Measurements from ENCODE around the gene TFG. TPM values are rescaled to one million over a fixed set of nuclear protein-coding genes. Genes with fewer than 3 reads are reported as not detected.

The TFG gene
- total RNA-seq, 1 experiment from 2014 or later: 138 TPM

DNA sequence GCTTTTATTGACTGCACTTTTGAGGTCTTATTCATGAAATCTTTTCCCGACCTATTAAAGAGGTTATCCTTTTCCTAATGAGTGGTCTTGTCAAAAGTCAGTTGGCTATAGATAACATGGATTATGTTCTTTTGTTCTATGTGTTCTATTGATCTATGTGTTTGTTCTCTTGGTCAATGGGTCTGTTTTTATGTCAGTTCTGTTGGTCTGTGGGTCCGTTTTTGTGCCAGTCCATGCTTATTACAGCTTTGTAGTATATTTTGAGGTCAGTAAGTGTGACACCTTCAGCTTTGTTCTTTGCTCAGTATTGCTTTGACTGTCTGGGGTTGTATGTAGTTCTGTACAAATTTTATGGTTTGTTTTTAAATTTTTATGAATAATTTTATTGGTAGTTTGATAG is 7.8 kb downstream of the TFG start:
- no TSS peak for BruUV-seq (replicated peaks)
- Mint-ChIP-seq H3K4me1 (ENCODE audit: low read depth, unreplicated experiment) (peaks cover 35% of the 10 kb centered on the region), H3K27me3 (ENCODE audit: insufficient read depth, unreplicated experiment) (no peaks in the 10 kb centered on the region), H3K27ac (ENCODE audit: unreplicated experiment) (no peak overlapping the region), H3K4me3 (ENCODE audit: unreplicated experiment) (no peak overlapping the region), H3K36me3 (ENCODE audit: insufficient read depth, unreplicated experiment) (peaks cover 83% of the 10 kb centered on the region), H3K9me3 (ENCODE audit: unreplicated experiment) (no peaks in the 10 kb centered on the region)
- H3K4me1 ChIP-seq: peaks cover 10% of the 10 kb centered on the region; the same call in 1 of the 2 replicates
- intact Hi-C loops (cut with micrococcal nuclease; ENCODE audit: unreplicated experiment): no loop called here
- ChIA-PET POLR2A (no interaction called here), CTCF (no interaction called here)
- TF ChIP-seq, protein P1, sequence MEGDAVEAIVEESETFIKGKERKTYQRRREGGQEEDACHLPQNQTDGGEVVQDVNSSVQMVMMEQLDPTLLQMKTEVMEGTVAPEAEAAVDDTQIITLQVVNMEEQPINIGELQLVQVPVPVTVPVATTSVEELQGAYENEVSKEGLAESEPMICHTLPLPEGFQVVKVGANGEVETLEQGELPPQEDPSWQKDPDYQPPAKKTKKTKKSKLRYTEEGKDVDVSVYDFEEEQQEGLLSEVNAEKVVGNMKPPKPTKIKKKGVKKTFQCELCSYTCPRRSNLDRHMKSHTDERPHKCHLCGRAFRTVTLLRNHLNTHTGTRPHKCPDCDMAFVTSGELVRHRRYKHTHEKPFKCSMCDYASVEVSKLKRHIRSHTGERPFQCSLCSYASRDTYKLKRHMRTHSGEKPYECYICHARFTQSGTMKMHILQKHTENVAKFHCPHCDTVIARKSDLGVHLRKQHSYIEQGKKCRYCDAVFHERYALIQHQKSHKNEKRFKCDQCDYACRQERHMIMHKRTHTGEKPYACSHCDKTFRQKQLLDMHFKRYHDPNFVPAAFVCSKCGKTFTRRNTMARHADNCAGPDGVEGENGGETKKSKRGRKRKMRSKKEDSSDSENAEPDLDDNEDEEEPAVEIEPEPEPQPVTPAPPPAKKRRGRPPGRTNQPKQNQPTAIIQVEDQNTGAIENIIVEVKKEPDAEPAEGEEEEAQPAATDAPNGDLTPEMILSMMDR (IDR thresholded peaks at IDR 0.05; ENCODE audit: insufficient read depth in 1 of 2, low read depth in 1 of 2, low read length in 1 of 2, severe bottlenecking in 1 of 2, unreplicated experiment in 1 of 2): no peak
- H3K4me3 ChIP-seq (ENCODE audit: low read depth, low read length): no peak overlapping the region
- no peak for DNase-seq
- no peaks in the 10 kb centered on the region for H3K27me3 ChIP-seq (replicated peaks; ENCODE audit: control insufficient read depth, insufficient read depth, low read length)
- peaks cover 1% of the 10 kb centered on the region; the same call in 1 of the 2 replicates for H3K36me3 ChIP-seq (ENCODE audit: control insufficient read depth, insufficient read depth, low read length)
- H3K9me3 ChIP-seq: no peaks in the 10 kb centered on the region

DNA sequence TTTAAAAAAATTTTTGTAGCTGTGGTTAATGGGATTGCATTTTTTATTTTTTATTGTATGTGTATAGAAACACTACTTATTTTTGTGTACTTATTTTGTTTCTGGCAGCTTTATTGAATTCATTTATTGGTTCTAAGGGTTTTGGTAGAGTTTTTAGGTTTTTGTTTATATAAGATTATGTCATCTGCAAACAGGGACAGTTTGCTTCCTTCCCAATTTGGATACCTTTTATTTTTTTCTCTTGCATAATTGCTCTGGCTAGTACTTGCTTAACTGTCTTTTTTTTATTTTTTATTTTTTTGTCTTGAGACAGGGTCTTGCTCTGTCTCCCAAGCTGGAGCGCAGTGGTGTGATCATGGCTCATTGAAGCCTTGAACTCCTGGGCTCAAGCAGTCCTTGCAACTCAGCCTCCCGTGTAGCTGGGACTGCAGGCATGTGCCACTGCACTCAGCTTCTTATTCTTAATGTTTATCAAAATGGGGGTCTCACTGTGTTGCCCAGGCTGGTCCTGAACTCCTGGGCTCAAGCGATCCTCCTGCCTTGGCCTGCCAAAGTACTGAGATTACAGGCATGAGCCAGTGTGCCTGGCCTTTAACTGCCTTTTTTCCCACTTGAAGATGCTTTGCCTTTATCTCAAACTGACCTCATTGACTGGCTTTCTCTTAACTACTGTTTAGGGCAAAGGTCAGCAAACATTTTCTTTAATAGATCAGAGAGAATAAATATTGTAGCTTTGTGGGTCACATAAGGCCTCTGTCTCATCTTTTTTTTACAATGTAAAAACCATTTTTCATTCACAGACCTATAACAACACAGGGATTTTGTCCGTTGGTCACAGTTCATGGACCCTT is 8.6 kb downstream of the TFG start:
- H3K4me1 Mint-ChIP-seq (ENCODE audit: low read depth, unreplicated experiment): peaks cover 27% of the 10 kb centered on the region
- no peaks in the 10 kb centered on the region for H3K9me3 ChIP-seq
- no peaks in the 10 kb centered on the region; the same call in 1 of the 2 replicates for H3K36me3 ChIP-seq (ENCODE audit: control insufficient read depth, insufficient read depth, low read length)

DNA sequence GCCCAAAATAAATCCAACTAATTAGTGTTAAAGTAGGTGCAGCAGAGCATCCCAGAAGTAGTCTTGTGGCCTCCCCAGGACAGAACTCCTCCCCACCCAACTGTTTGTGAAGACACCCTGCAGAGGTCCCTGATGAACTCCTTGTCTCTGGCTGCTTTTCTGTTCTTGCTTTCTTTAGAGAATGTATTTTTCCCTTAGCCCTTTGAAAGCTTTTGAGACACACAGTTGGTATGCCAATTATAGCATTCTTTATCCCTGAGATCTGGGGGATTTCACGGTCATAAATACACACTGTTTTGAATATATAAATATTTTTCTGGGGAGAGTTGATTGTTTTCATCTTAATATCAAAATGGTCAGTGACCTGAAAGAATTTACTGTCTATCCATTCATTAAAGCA is 9.8 kb downstream of the TFG start:
- Mint-ChIP-seq H3K27ac (ENCODE audit: unreplicated experiment) (no peak overlapping the region), H3K4me1 (ENCODE audit: low read depth, unreplicated experiment) (peaks cover 24% of the 10 kb centered on the region), H3K36me3 (ENCODE audit: insufficient read depth, unreplicated experiment) (peaks cover 73% of the 10 kb centered on the region), H3K4me3 (ENCODE audit: unreplicated experiment) (no peak overlapping the region), H3K27me3 (ENCODE audit: insufficient read depth, unreplicated experiment) (no peaks in the 10 kb centered on the region), H3K9me3 (ENCODE audit: unreplicated experiment) (no peaks in the 10 kb centered on the region)
- peaks cover 10% of the 10 kb centered on the region; the same call in 1 of the 2 replicates for H3K4me1 ChIP-seq
- ChIA-PET CTCF (no interaction called here), POLR2A (no interaction called here)
- intact Hi-C loops (cut with micrococcal nuclease; ENCODE audit: unreplicated experiment): no loop called here
- no peak overlapping the region for H3K4me3 ChIP-seq (ENCODE audit: low read depth, low read length)
- TF ChIP-seq, protein P1 (IDR thresholded peaks at IDR 0.05; ENCODE audit: insufficient read depth in 1 of 2, low read depth in 1 of 2, low read length in 1 of 2, severe bottlenecking in 1 of 2, unreplicated experiment in 1 of 2): no peak
- H3K9me3 ChIP-seq: no peaks in the 10 kb centered on the region
- DNase-seq: no peak
- no peaks in the 10 kb centered on the region for H3K27me3 ChIP-seq (replicated peaks; ENCODE audit: control insufficient read depth, insufficient read depth, low read length)
- H3K36me3 ChIP-seq (ENCODE audit: control insufficient read depth, insufficient read depth, low read length): no peaks in the 10 kb centered on the region; the same call in 1 of the 2 replicates
- BruUV-seq (replicated peaks): no TSS peak

More for the DNA sequence above, 8.6 kb downstream of the TFG start:
- Mint-ChIP-seq H3K9me3 (ENCODE audit: unreplicated experiment) (no peaks in the 10 kb centered on the region), H3K27ac (ENCODE audit: unreplicated experiment) (no peak overlapping the region), H3K27me3 (ENCODE audit: insufficient read depth, unreplicated experiment) (no peaks in the 10 kb centered on the region), H3K36me3 (ENCODE audit: insufficient read depth, unreplicated experiment) (peaks cover 81% of the 10 kb centered on the region), H3K4me3 (ENCODE audit: unreplicated experiment) (no peak overlapping the region)
- DNase-seq: no peak
- no TSS peak for BruUV-seq (replicated peaks)
- H3K4me3 ChIP-seq (ENCODE audit: low read depth, low read length): no peak overlapping the region
- no peaks in the 10 kb centered on the region for H3K27me3 ChIP-seq (replicated peaks; ENCODE audit: control insufficient read depth, insufficient read depth, low read length)
- ChIA-PET CTCF (interaction anchor here (0.6 kb wide), 1 partner anchor 886 kb away, joined by 3 read pairs; no protein-coding TSS in a partner anchor), POLR2A (no interaction called here)
- intact Hi-C loops (cut with micrococcal nuclease; ENCODE audit: unreplicated experiment): no loop called here
- TF ChIP-seq, protein P1 (IDR thresholded peaks at IDR 0.05; ENCODE audit: insufficient read depth in 1 of 2, low read depth in 1 of 2, low read length in 1 of 2, severe bottlenecking in 1 of 2, unreplicated experiment in 1 of 2): no peak
- H3K4me1 ChIP-seq: peaks cover 10% of the 10 kb centered on the region; the same call in 1 of the 2 replicates
